T-helper 1 cell treated with Interleukin-12 subunit alpha and Interleukin-12 subunit beta and Interleukin-4 antibody, amounts not matched to agents 30 μg/mL and 1 μg/mL, for 36 hours (primary cell): ENCODE data around the gene STK10.
A peak's percentile ranks its signal among the peaks of the same experiment; 100 is the strongest.
"Not testable (repeated sequence)": the region's sequence is repeated elsewhere in the genome, so short reads cannot be mapped to it uniquely, and the experiment has no call there.

ENCODE experiments used
- H3K27ac Mint-ChIP-seq: one replicate; pipeline ENCODE4 v1.8.0; 2021; ENCODE audit warnings: mild to moderate bottlenecking, mixed read lengths
- H3K27me3 Mint-ChIP-seq: one replicate; pipeline ENCODE4 v1.8.0; 2021; ENCODE audit warnings: low read depth, mixed read lengths
- H3K36me3 Mint-ChIP-seq: one replicate; pipeline ENCODE4 v1.8.0; 2021; ENCODE audit warnings: low read depth, mixed read lengths
- H3K4me1 Mint-ChIP-seq: one replicate; pipeline ENCODE4 v1.8.0; 2021; ENCODE audit warnings: low read depth, mixed read lengths
- H3K4me3 Mint-ChIP-seq: one replicate; pipeline ENCODE4 v1.8.0; 2021; ENCODE audit warnings: mild to moderate bottlenecking, moderate library complexity, mixed read lengths
- H3K9me3 Mint-ChIP-seq: one replicate; pipeline ENCODE4 v1.8.0; 2021; ENCODE audit warnings: mixed read lengths

Gene STK10

GRCh38 chr5:172165465-172165864 lies 22.6 kb downstream of the STK10 start:
- H3K36me3 Mint-ChIP-seq = peaks cover 13% of the 10 kb centered on the region
- H3K27me3 Mint-ChIP-seq = no peaks in the 10 kb centered on the region
- H3K4me3 Mint-ChIP-seq = no peak overlapping the region
- peaks cover 37% of the 10 kb centered on the region for H3K4me1 Mint-ChIP-seq
- no peaks in the 10 kb centered on the region for H3K9me3 Mint-ChIP-seq
- no peak overlapping the region for H3K27ac Mint-ChIP-seq

DNA sequence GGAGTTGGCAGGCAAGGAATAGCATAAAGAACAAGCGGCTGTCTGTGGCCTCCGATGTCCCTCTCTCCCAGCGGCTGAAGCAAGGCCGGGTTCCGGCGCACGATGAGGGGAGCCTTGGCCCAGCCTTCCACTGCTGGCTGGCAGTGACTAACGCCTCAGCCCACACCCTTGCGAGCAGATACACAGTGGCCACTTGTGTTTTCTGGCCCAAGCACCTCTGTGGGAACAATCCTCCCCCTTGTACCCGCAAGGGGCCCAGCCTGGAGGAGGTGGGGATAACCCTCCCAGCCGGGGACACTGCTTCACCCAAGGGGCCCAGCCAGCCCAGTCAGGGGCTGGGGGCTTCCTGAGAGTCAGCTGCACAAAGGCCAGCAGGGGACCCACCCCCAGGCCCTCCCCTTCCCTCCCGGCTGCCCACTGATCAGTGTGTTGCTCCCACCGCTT lies 23.2 kb downstream of the STK10 start:
- Mint-ChIP-seq H3K4me1 (peaks cover 31% of the 10 kb centered on the region), H3K36me3 (peaks cover 8% of the 10 kb centered on the region)

DNA sequence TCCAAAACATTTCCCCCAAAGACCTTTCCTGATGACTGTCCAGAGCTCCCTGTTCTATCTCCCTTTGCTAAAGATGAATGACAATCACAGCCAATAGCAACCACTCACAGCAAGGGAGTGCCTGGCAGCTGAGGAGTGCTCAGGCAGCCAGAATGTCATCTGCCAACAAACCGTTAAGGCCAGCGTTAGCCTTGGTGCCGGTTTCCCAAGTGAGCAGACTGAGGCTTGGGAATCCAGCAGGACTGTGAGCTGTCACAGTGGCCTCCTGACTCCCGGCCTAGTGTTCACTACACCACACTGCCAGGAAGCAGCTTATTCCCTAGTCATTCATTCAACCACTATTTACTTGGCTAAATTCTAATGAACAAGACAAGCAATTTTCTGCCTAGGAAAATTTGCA lies 24.7 kb downstream of the STK10 start:
- no peaks in the 10 kb centered on the region for H3K27me3 Mint-ChIP-seq
- no peak overlapping the region for H3K27ac Mint-ChIP-seq
- H3K9me3 Mint-ChIP-seq = no peaks in the 10 kb centered on the region
- no peak overlapping the region for H3K4me3 Mint-ChIP-seq
- peaks cover 28% of the 10 kb centered on the region for H3K4me1 Mint-ChIP-seq
- peaks cover 4% of the 10 kb centered on the region for H3K36me3 Mint-ChIP-seq

More for the DNA sequence above, 23.2 kb downstream of the STK10 start:
- no peaks in the 10 kb centered on the region for H3K9me3 Mint-ChIP-seq
- H3K27me3 Mint-ChIP-seq = no peaks in the 10 kb centered on the region
- H3K27ac Mint-ChIP-seq = no peak overlapping the region
- H3K4me3 Mint-ChIP-seq = no peak overlapping the region

GRCh38 chr5:172162987-172163343 lies 25.1 kb downstream of the STK10 start:
- Mint-ChIP-seq H3K27me3 (no peaks in the 10 kb centered on the region), H3K36me3 (peaks cover 4% of the 10 kb centered on the region), H3K9me3 (no peaks in the 10 kb centered on the region), H3K4me3 (no peak overlapping the region), H3K27ac (no peak overlapping the region), H3K4me1 (peaks cover 28% of the 10 kb centered on the region)

GRCh38 chr5:172162323-172162986 lies 25.6 kb downstream of the STK10 start:
- Mint-ChIP-seq H3K27me3 (no peaks in the 10 kb centered on the region), H3K27ac (no peak overlapping the region), H3K4me3 (no peak overlapping the region), H3K9me3 (no peaks in the 10 kb centered on the region), H3K4me1 (peaks cover 26% of the 10 kb centered on the region), H3K36me3 (peaks cover 4% of the 10 kb centered on the region)

GRCh38 chr5:172160506-172160905 lies 27.5 kb downstream of the STK10 start:
- H3K27ac Mint-ChIP-seq = peak overlapping the region; percentile 6
- no peaks in the 10 kb centered on the region for H3K27me3 Mint-ChIP-seq
- no peaks in the 10 kb centered on the region for H3K9me3 Mint-ChIP-seq
- H3K4me3 Mint-ChIP-seq = no peak overlapping the region
- peaks cover 29% of the 10 kb centered on the region for H3K4me1 Mint-ChIP-seq
- peaks cover 17% of the 10 kb centered on the region for H3K36me3 Mint-ChIP-seq

GRCh38 chr5:172159016-172159415 lies 29.0 kb downstream of the STK10 start:
- Mint-ChIP-seq H3K4me3 (no peak overlapping the region), H3K4me1 (peaks cover 32% of the 10 kb centered on the region), H3K9me3 (no peaks in the 10 kb centered on the region), H3K27ac (no peak overlapping the region), H3K27me3 (no peaks in the 10 kb centered on the region), H3K36me3 (peaks cover 28% of the 10 kb centered on the region)

DNA sequence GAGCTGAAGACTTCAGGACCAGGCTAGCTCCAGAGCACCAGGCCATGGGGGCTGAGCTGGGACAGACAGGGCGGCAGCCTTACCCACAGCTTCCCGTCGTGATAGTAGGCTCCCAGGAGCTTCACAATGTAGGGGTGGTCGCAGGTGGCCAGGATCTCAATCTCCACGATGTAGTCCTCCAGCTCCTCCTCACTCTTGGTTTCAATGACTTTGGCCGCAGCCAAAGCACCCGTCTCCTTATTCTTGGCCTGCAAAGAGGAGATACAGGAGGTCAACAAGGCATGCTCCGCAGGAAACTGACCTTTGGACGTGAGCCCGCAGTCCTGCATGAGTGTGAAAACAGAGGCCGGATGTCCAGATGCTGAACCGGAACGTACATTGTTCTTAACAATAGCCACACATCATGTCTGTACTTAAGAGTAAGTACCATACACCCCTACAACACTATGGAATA lies 31.5 kb downstream of the STK10 start:
- peaks cover 41% of the 10 kb centered on the region for H3K4me1 Mint-ChIP-seq
- H3K4me3 Mint-ChIP-seq = no peak overlapping the region
- no peaks in the 10 kb centered on the region for H3K27me3 Mint-ChIP-seq
- no peak overlapping the region for H3K27ac Mint-ChIP-seq
- H3K36me3 Mint-ChIP-seq = peaks cover 48% of the 10 kb centered on the region
- no peaks in the 10 kb centered on the region for H3K9me3 Mint-ChIP-seq

DNA sequence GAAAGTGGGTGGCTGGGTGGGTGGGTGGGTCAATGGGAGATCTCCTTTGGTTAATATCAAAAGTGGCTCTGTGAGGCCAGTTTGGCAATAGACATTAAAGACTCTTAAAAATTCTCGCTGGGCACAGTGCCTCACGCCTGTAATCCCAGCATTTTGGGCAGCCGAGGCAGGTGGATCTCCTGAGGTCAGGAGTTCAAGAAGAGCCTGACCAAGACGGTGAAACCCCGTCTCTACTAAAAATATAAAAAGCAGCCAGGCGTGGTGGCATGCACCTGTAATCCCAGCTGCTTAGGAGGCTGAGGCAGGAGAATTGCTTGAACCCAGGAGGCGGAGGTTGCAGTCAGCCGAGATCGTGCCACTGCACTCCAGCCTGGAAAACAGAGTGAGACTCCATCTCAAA lies 32.9 kb downstream of the STK10 start:
- not testable (repeated sequence) for H3K4me3 Mint-ChIP-seq

GRCh38 chr5:172153695-172154094 lies 34.3 kb downstream of the STK10 start:
- H3K4me1 Mint-ChIP-seq = peaks cover 41% of the 10 kb centered on the region
- no peak overlapping the region for H3K27ac Mint-ChIP-seq
- H3K4me3 Mint-ChIP-seq = no peak overlapping the region
- no peaks in the 10 kb centered on the region for H3K9me3 Mint-ChIP-seq
- H3K27me3 Mint-ChIP-seq = no peaks in the 10 kb centered on the region
- peaks cover 54% of the 10 kb centered on the region for H3K36me3 Mint-ChIP-seq

More for the DNA sequence above, 32.9 kb downstream of the STK10 start:
- Mint-ChIP-seq H3K4me1 (peaks cover 45% of the 10 kb centered on the region), H3K36me3 (peaks cover 55% of the 10 kb centered on the region)
- not testable (repeated sequence) for H3K9me3 Mint-ChIP-seq, H3K27ac Mint-ChIP-seq, H3K27me3 Mint-ChIP-seq

- H3K4me1 Mint-ChIP-seq = peaks cover 39% of the 10 kb centered on the region
Measured at GRCh38 chr5:172151661-172152210, 36.3 kb downstream of the STK10 start.

DNA sequence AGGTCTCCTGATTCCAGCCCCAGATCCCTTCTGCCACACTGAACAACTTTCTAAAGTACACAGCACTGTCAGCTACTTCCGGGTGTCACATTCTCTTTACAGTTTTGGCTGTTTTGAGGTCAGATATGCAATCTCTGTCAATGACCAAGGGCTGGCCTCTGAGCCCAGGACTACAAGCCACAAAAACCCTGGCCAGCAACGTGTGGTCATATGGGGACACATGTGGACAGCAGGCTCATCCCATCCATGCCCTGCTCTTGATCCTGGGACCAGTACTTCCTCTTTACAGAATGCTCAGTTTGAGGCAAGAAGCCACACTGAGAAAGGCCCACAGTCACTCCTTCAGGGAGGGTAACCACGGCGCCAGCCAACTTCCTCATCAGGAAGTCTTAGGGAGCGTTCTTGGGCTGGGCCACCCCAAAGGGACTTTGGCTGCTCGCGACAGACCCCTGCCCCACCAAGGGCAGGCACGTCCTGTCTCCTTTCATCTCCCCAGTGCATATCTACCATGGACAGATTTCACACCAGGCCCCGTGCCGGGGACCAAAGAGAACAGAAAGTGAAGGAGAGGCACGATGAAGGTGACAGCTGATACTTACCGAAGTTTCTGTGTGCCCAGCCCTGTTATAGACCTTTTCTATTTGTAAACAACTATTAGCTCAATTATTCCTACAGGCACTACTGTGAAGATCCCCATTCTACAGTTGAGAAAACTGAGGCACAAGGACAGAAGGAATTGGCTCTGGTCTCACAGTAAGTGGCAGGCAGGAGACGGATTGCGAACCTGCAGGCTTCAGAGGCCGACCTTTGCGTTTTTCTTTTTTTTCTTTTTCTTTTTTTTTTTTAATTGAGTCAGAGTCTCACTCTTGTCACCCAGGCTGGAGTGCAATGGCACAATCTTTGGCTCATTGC lies 37.3 kb downstream of the STK10 start:
- H3K27ac Mint-ChIP-seq = peak overlapping the region; percentile 82
- no peaks in the 10 kb centered on the region for H3K9me3 Mint-ChIP-seq
- H3K4me1 Mint-ChIP-seq = peaks cover 42% of the 10 kb centered on the region
- no peaks in the 10 kb centered on the region for H3K27me3 Mint-ChIP-seq
- peak overlapping the region; percentile 58 for H3K4me3 Mint-ChIP-seq
- peaks cover 59% of the 10 kb centered on the region for H3K36me3 Mint-ChIP-seq

More at GRCh38 chr5:172151661-172152210, 36.3 kb downstream of the STK10 start:
- H3K4me3 Mint-ChIP-seq = peak overlapping the region; percentile 58
- peaks cover 61% of the 10 kb centered on the region for H3K36me3 Mint-ChIP-seq
- H3K9me3 Mint-ChIP-seq = no peaks in the 10 kb centered on the region
- H3K27me3 Mint-ChIP-seq = no peaks in the 10 kb centered on the region
- peak overlapping the region; percentile 64 for H3K27ac Mint-ChIP-seq

- not testable (repeated sequence) for H3K27ac Mint-ChIP-seq, H3K9me3 Mint-ChIP-seq, H3K4me3 Mint-ChIP-seq, H3K27me3 Mint-ChIP-seq
- H3K4me1 Mint-ChIP-seq = peaks cover 42% of the 10 kb centered on the region
- H3K36me3 Mint-ChIP-seq = peaks cover 55% of the 10 kb centered on the region
Measured at GRCh38 chr5:172149481-172149880, 38.5 kb downstream of the STK10 start.

DNA sequence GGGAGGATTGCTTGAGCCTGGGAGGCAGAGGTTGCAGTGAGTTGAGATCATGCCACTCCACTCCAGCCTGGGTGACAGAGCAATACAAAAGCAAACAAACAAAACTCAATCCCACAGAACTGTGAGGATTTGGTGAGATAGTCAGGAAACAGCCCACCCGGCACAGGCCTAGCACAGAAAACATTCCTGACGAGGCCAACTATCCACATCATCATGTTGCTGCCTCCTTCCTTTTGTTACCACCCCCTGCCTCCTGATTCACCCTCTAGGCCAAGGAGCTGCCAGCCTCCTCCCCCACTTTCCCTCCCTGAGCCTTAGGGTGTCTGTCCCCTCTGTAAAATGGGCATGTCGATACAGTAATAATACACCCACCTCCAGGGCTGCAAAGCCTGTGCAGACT lies 39.0 kb downstream of the STK10 start:
- no peak overlapping the region for H3K4me3 Mint-ChIP-seq
- H3K36me3 Mint-ChIP-seq = peaks cover 51% of the 10 kb centered on the region
- no peaks in the 10 kb centered on the region for H3K27me3 Mint-ChIP-seq
- H3K9me3 Mint-ChIP-seq = no peaks in the 10 kb centered on the region
- H3K4me1 Mint-ChIP-seq = peaks cover 44% of the 10 kb centered on the region
- H3K27ac Mint-ChIP-seq = no peak overlapping the region

DNA sequence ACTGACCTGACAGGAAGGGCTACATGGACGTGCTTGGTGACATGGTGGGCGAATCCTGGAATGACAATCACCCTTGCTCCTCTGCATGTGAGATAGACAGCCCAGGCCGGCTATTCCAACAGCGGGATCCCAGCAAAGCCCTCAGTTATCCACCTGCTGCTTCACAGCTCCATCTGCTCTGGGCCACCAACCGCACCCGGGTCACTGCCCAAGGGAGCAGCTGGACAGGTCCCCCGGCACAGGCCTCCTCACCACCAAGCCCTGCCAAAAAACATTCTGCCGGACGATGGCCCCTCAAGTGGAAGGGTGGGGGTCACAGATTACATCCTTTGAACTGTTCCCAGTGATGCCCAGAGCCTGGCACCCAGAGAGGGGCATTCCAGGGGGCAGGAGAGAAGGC lies 39.6 kb downstream of the STK10 start:
- Mint-ChIP-seq H3K4me3 (no peak overlapping the region), H3K27me3 (no peaks in the 10 kb centered on the region), H3K9me3 (no peaks in the 10 kb centered on the region), H3K36me3 (peaks cover 47% of the 10 kb centered on the region), H3K4me1 (peaks cover 46% of the 10 kb centered on the region), H3K27ac (no peak overlapping the region)
